ENCODE measurements around the gene FAM149A.

DNA sequence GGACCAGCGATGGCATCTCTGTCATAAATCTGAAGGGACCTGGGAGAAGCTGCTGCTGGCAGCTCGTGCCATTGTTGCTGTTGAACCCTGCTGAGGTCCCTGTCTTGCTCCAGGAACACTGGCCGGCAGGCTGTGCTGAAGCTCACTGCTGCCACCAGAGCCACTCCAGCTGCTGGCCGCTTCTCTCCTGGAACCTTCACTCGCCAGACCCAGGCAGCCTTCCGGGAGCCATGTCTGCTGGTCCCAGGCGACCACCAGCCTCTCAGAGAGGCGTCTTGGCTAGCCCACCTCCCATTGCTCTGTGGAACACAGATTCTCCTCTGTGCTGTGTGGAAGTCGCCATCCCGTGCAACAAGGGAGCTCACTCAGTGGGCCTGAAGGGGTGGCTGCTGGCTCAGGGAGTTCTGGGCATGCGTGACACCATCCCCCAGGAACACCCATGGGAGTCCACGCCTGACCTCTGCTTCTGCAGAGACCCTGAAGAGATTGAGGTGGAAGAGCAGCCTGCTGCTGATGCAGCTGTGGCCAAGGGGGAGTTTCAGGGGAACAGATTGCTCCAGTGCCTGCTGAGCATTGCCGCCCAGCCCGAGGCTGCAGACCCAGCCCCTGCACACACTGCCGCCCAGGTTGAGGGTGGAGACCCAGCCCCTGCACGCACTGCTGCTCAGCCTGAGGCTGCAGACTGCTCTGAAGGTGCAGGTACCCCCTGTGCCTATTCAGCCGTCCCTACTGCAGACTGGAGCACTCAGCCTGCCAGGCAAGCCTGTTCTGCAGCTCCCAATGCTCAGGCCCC is 53.7 kb downstream of the FAM149A start:
- TF ChIP-seq POLR2A (IDR thresholded peaks at IDR 0.05; ENCODE audit: low read depth, low read length) (no peak), TARDBP (IDR thresholded peaks at IDR 0.05; ENCODE audit: borderline replicate concordance) (no peak), SIX5 (IDR thresholded peaks at IDR 0.05; ENCODE audit: low read depth, low read length, severe bottlenecking) (no peak), YY1 (IDR thresholded peaks at IDR 0.05; ENCODE audit: low read depth, low read length) (no peak), EZH2 (IDR thresholded peaks at IDR 0.05; ENCODE audit: borderline replicate concordance, control insufficient read depth, low read depth, low read length) (no peak), HDAC2 (IDR thresholded peaks at IDR 0.05) (no peak), EED (IDR thresholded peaks at IDR 0.05; ENCODE audit: low read depth) (no peak)
- TF ChIP-seq, protein P1, sequence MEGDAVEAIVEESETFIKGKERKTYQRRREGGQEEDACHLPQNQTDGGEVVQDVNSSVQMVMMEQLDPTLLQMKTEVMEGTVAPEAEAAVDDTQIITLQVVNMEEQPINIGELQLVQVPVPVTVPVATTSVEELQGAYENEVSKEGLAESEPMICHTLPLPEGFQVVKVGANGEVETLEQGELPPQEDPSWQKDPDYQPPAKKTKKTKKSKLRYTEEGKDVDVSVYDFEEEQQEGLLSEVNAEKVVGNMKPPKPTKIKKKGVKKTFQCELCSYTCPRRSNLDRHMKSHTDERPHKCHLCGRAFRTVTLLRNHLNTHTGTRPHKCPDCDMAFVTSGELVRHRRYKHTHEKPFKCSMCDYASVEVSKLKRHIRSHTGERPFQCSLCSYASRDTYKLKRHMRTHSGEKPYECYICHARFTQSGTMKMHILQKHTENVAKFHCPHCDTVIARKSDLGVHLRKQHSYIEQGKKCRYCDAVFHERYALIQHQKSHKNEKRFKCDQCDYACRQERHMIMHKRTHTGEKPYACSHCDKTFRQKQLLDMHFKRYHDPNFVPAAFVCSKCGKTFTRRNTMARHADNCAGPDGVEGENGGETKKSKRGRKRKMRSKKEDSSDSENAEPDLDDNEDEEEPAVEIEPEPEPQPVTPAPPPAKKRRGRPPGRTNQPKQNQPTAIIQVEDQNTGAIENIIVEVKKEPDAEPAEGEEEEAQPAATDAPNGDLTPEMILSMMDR (IDR thresholded peaks at IDR 0.05 in 2 of 3, conservative IDR thresholded peaks at IDR 0.05 in 1 of 3; ENCODE audit: control insufficient read depth in 2 of 3, extremely low read depth in 1 of 3, insufficient read depth in 1 of 3, low read depth in 3 of 3, low read length in 3 of 3), result no peak

All from GM12878 (cell line).